Measurements from ENCODE around the gene SH3PXD2A. TPM values are rescaled to one million over a fixed set of nuclear protein-coding genes. Genes with fewer than 3 reads are reported as not detected.

SH3PXD2A gene
- total and polyA plus RNA-seq, 9 of the 15 experiments (the other 6 are each of a cell fraction or from before 2014, with no cell fraction given), result 0.41 to 9.3 (median 2.5) TPM

DNA sequence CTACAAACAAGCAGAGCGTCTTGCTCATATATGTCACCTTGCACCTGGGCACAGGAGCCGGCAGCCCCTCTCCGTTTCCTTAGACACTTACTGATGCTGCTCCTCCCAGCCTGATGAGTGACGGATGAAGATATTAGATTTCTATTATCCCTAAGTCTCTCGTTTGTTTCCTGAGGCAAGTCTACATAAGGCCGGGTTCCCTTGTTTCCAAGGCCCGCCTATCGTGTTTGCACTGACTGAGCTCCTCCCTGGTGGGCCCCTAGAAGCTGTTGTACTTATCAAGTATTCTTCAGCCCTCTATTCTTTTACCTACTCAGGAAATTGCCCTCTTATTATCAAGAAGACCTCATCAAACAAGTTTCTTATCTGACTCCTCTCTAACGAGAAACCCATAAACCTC is 18.5 kb downstream of the SH3PXD2A start (continued):
- TF ChIP-seq CSDE1 (IDR thresholded peaks at IDR 0.05) (no peak), BCL6 (CRISPR knock-in tag; IDR thresholded peaks at IDR 0.05) (no peak), CBX1 (IDR thresholded peaks at IDR 0.05; ENCODE audit: low read depth) (no peak), NFIX (CRISPR knock-in tag; IDR thresholded peaks at IDR 0.05; ENCODE audit: low read depth) (no peak), TOE1 (IDR thresholded peaks at IDR 0.05; ENCODE audit: borderline replicate concordance) (no peak), TOE1 (CRISPR knock-in tag; IDR thresholded peaks at IDR 0.05; ENCODE audit: borderline replicate concordance, low read depth) (no peak)

DNA sequence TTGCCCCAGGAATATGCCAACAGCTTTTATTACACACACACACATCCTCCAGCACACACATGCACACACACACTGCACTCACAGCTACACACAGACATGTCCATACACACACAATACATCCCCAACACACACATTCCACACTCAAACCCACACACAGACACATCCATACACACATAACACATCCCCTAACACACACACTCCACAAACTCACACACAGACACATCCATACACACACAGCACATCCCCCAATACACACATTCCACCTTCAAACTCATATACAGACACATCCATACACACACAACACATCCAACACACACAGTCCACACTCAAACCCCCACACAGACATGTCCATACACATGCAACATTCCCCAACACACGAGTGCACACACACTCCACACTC is 19.1 kb downstream of the SH3PXD2A start:
- intact Hi-C loops (cut with micrococcal nuclease) (no loop called here), in situ Hi-C loops (cut with MboI) (no loop called here)
- Histone ChIP-seq H3K27ac (ENCODE audit: extremely low read depth, low read depth, low read length) (no peak overlapping the region), H4K20me1 (replicated peaks; ENCODE audit: control insufficient read depth, insufficient read depth, low read length) (no peaks in the 10 kb centered on the region), H3K36me3 (ENCODE audit: control insufficient read depth, insufficient read depth, low read length) (no peaks in the 10 kb centered on the region), H3K4me1 (replicated peaks in 1 of 2; ENCODE audit: control insufficient read depth in 2 of 2, insufficient read depth in 2 of 2, low read length in 2 of 2) (no peaks in the 10 kb centered on the region; a peak in 3 of 5 replicates), H3K4me3 (no peak overlapping the region), H3K9ac (ENCODE audit: insufficient read depth in 1 of 2, low read depth in 2 of 2, low read length in 2 of 2) (no peak overlapping the region), H3K9me3 (replicated peaks; ENCODE audit: control insufficient read depth, insufficient read depth, low read depth, low read length) (peaks cover 3% of the 10 kb centered on the region; the same call in 1 of the 2 replicates), H3K27me3 (ENCODE audit: control insufficient read depth in 2 of 2, insufficient read depth in 2 of 2, low read length in 2 of 2) (peaks cover 10 to 46% of the 10 kb centered on the region in 2 experiments; a peak in 4 of 5 replicates), H3K79me2 (ENCODE audit: control insufficient read depth, insufficient read depth, low read length) (no peaks in the 10 kb centered on the region), H2AFZ (ENCODE audit: low read depth, low read length) (no peak overlapping the region), H3K4me2 (ENCODE audit: insufficient read depth, low read length) (no peak overlapping the region), H3K9me1 (ENCODE audit: control insufficient read depth, insufficient read depth, low read length) (no peaks in the 10 kb centered on the region)
- ATAC-seq (no peak), DNase-seq (ENCODE audit: extremely low read depth in 1 of 4, low spot score in 3 of 4) (no peak), FAIRE-seq (no peak)
- 0% methylated on average over 1 of the region's 1 CpG for WGBS (ENCODE audit: insufficient coverage, low coverage, missing lambda C conversion rate)
- BruUV-seq (replicated peaks), result no TSS peak
- POLR2A ChIA-PET, result no interaction called here
- CTCF ChIA-PET (ENCODE audit: low intra/inter-chr PET ratio), result no interaction called here
- TF ChIP-seq, protein P1, sequence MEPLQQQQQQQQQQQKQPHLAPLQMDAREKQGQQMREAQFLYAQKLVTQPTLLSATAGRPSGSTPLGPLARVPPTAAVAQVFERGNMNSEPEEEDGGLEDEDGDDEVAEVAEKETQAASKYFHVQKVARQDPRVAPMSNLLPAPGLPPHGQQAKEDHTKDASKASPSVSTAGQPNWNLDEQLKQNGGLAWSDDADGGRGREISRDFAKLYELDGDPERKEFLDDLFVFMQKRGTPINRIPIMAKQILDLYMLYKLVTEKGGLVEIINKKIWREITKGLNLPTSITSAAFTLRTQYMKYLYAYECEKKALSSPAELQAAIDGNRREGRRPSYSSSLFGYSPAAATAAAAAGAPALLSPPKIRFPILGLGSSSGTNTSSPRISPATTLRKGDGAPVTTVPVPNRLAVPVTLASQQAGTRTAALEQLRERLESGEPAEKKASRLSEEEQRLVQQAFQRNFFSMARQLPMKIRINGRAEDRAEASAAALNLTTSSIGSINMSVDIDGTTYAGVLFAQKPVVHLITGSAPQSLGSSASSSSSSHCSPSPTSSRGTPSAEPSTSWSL (CRISPR knock-in tag; IDR thresholded peaks at IDR 0.05; ENCODE audit: borderline replicate concordance), result no peak
- no peak for TF ChIP-seq SUPT5H (IDR thresholded peaks at IDR 0.05)
- TF ChIP-seq ZBTB8A (IDR thresholded peaks at IDR 0.05; ENCODE audit: partially characterized antibody), result no peak
- TF ChIP-seq ZNF75A (CRISPR knock-in tag; IDR thresholded peaks at IDR 0.05), result no peak
- TF ChIP-seq, protein P2, sequence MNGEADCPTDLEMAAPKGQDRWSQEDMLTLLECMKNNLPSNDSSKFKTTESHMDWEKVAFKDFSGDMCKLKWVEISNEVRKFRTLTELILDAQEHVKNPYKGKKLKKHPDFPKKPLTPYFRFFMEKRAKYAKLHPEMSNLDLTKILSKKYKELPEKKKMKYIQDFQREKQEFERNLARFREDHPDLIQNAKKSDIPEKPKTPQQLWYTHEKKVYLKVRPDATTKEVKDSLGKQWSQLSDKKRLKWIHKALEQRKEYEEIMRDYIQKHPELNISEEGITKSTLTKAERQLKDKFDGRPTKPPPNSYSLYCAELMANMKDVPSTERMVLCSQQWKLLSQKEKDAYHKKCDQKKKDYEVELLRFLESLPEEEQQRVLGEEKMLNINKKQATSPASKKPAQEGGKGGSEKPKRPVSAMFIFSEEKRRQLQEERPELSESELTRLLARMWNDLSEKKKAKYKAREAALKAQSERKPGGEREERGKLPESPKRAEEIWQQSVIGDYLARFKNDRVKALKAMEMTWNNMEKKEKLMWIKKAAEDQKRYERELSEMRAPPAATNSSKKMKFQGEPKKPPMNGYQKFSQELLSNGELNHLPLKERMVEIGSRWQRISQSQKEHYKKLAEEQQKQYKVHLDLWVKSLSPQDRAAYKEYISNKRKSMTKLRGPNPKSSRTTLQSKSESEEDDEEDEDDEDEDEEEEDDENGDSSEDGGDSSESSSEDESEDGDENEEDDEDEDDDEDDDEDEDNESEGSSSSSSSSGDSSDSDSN (IDR thresholded peaks at IDR 0.05; ENCODE audit: borderline replicate concordance in 1 of 2, low read depth in 2 of 2, low read length in 2 of 2), result no peak
- no peak for TF ChIP-seq CHD4 (IDR thresholded peaks at IDR 0.05; ENCODE audit: insufficient read depth, insufficient replicate concordance, low read depth, low read length, poor library complexity, severe bottlenecking)
- TF ChIP-seq, protein P3, sequence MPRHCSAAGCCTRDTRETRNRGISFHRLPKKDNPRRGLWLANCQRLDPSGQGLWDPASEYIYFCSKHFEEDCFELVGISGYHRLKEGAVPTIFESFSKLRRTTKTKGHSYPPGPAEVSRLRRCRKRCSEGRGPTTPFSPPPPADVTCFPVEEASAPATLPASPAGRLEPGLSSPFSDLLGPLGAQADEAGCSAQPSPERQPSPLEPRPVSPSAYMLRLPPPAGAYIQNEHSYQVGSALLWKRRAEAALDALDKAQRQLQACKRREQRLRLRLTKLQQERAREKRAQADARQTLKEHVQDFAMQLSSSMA (CRISPR knock-in tag; IDR thresholded peaks at IDR 0.05), result no peak
- TF ChIP-seq, protein P4, sequence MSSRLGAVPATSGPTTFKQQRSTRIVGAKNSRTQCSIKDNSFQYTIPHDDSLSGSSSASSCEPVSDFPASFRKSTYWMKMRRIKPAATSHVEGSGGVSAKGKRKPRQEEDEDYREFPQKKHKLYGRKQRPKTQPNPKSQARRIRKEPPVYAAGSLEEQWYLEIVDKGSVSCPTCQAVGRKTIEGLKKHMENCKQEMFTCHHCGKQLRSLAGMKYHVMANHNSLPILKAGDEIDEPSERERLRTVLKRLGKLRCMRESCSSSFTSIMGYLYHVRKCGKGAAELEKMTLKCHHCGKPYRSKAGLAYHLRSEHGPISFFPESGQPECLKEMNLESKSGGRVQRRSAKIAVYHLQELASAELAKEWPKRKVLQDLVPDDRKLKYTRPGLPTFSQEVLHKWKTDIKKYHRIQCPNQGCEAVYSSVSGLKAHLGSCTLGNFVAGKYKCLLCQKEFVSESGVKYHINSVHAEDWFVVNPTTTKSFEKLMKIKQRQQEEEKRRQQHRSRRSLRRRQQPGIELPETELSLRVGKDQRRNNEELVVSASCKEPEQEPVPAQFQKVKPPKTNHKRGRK (tag; IDR thresholded peaks at IDR 0.05), result no peak
- TF ChIP-seq ZNF41 (CRISPR knock-in tag; conservative IDR thresholded peaks at IDR 0.05), result no peak
- TF ChIP-seq L3MBTL2 (IDR thresholded peaks at IDR 0.05), result no peak
- no peak for TF ChIP-seq ELF1 (tag; IDR thresholded peaks at IDR 0.05)

Data from K562 (cell line).